Bronchial epithelial cell (primary cell): ENCODE data around the gene JMJD7. TPM values are rescaled to one million over a fixed set of nuclear protein-coding genes. Genes with fewer than 3 reads are reported as not detected.

ENCODE experiments used
- DNase-seq: peaks from one replicate; pipeline ENCODE4 v3.0.0-alpha.2; 2010; ENCODE audit warnings: low read depth
- FAIRE-seq: peaks from 2 replicates; lab custom pipeline; 2011; peaks lifted over from hg19 to GRCh38; lab: Jason Lieb, UNC
- H3K27me3 ChIP-seq: 2 replicates; pipeline ENCODE4 v1.5.1; 2011; ENCODE audit warnings: low read length; ENCODE audit not compliant: control insufficient read depth, insufficient read depth
- H3K36me3 ChIP-seq: 2 replicates; pipeline ENCODE4 v1.5.1; 2011; ENCODE audit warnings: low read length; ENCODE audit not compliant: control insufficient read depth, insufficient read depth
- H3K4me3 ChIP-seq: 2 replicates; pipeline ENCODE4 v1.5.1; 2011; ENCODE audit warnings: mild to moderate bottlenecking, low read depth, low read length, control low read depth
- total RNA-seq: library from RNA; depleted of rRNA; stranded (reverse); fragments of >200 nt; gene quantifications from 2 replicates; pipeline ENCODE4 v1.2.1, GENCODE V29; 2014
- TF ChIP-seq, protein P1 (sequence below): IDR thresholded peaks from 2 replicates; pipeline ENCODE4 v1.5.1; 2011; ENCODE audit warnings: mild to moderate bottlenecking, moderate library complexity, low read length, control low read depth, inconsistent platforms; ENCODE audit not compliant: insufficient read depth, severe bottlenecking

The JMJD7 gene
- total RNA-seq, 1 donor from 2014 or later, result 22.9 TPM

DNA sequence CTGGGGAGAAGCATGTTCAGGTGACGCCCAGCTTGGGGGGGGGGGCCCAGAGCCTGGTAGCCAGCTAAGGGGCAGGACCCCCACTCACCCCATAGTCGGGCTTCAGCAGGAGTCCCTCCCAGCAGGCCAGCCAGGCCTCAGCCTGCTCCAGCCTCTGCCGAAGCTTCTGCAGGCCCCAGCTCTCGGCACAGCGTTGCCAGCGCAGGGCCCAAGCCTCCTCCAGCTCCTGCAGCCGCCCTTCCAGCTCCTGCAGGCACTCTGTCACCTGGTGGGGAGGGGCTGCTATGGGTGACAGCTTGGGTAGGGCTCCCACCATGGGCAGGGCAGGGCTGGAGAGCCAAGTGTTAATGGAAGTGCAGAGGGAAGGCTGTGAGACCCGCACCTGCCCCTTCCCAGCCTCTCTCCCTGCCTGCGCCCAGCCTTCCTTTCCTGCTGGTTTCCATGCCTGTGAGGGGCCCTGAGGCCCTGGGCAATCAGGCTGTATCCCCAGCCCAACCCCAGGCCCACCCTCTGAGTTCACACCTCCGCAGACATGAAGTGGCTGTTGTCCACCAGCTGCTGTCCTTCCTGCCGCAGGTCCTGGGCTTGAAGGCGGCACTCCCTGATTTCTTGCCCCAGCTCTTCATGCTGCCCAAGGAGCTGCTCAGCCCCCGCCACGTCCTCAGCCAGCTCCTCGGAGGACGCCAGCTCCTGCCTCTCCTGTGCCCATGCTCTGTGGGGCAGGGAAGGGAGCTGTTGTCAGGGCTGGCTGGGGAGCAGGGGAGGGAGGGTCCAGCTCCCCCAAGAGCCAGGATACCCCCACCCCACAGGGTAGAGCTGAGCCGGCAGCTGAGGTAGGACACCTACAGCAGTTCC, 25.1 kb downstream of the JMJD7 start:
- TF ChIP-seq, protein P1, sequence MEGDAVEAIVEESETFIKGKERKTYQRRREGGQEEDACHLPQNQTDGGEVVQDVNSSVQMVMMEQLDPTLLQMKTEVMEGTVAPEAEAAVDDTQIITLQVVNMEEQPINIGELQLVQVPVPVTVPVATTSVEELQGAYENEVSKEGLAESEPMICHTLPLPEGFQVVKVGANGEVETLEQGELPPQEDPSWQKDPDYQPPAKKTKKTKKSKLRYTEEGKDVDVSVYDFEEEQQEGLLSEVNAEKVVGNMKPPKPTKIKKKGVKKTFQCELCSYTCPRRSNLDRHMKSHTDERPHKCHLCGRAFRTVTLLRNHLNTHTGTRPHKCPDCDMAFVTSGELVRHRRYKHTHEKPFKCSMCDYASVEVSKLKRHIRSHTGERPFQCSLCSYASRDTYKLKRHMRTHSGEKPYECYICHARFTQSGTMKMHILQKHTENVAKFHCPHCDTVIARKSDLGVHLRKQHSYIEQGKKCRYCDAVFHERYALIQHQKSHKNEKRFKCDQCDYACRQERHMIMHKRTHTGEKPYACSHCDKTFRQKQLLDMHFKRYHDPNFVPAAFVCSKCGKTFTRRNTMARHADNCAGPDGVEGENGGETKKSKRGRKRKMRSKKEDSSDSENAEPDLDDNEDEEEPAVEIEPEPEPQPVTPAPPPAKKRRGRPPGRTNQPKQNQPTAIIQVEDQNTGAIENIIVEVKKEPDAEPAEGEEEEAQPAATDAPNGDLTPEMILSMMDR, result no peak
- H3K27me3 ChIP-seq, result no peaks in the 10 kb centered on the region
- no peak for FAIRE-seq

DNA sequence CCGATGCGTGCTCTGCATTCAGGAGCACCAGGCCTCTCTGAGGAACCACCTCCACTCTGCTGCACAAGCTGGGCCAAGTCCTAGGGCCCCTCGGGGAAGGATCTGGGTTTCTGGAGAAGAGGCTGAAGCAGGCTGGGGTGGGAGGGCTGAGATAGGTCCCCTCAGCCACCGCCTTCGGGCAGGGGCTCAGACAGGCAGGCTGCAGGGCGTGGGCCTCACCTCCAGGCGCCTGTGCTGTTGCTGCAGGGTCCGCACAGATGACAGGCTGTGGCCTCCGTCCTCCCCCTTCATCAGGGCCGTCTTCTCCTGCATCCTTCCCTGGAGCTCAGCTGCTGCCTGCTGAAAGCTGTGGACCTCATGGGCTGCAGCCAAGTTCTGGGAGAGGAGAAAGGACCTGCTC, 25.9 kb downstream of the JMJD7 start:
- no peaks in the 10 kb centered on the region for H3K27me3 ChIP-seq
- FAIRE-seq (no peak), DNase-seq (no peak)
- no peak overlapping the region for H3K4me3 ChIP-seq
- no peaks in the 10 kb centered on the region for H3K36me3 ChIP-seq
- TF ChIP-seq, protein P1, result no peak

More for the DNA sequence above, 25.1 kb downstream of the JMJD7 start:
- no peak for DNase-seq
- Histone ChIP-seq H3K4me3 (no peak overlapping the region), H3K36me3 (peaks cover 4% of the 10 kb centered on the region)

DNA sequence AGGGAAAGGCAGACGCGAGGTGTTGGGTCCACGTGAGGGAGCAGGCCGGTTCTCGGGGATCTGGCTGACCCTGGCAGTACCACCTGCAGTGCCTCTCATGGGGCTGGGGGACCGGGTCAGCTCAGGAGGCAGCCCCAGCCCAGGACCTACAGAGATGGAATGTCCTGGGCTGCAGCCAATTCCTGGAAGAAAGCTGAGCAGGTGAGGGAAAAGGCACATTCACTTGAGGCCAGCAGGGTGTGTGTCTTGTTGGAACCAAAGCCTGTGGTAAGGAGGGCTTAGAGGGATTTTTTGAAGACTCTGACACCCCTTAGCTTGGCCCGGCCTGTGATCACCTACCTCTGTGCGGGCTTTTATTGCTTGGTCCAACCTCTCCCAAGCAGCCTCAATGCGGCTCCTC, 26.6 kb downstream of the JMJD7 start:
- no peak for DNase-seq
- H3K36me3 ChIP-seq, result no peaks in the 10 kb centered on the region
- no peak overlapping the region for H3K4me3 ChIP-seq
- no peaks in the 10 kb centered on the region for H3K27me3 ChIP-seq
- no peak for FAIRE-seq
- TF ChIP-seq, protein P1, result no peak

DNA sequence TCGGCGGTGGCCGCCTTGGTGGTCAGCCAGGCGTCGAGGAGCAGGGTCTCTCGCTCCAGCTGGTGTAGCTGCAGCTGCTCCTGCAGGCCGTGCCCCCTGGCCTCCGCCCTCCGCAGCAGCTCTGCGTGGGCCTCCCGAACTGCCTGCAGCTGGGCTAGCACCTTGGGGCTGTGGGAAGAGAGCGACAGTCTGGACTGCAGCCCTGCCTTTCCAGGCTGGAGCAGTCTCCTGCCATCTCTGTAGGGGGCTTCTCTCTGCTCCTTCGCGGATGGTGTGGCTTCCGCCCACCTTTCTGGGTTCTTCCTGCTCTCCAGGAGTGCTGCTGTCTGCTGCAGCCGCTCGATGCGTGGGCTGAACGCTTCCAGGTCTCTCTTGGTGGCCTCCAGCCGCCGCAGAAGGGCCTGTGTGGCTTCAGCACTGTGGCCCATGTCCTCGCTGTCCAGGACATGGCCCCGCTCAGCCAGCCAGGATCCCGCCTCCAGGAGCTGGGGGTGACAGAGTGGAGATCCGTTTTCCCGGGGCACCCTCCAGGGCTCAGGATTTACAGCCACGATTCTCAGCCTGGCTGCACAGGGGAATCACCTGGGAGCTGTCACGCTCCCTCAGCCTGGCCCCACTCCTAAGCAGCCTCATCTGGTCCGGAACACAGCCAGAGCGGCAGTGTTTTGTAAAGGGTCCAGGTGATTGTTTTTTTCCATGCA, 27.5 kb downstream of the JMJD7 start:
- no peak for FAIRE-seq
- no peaks in the 10 kb centered on the region for H3K36me3 ChIP-seq
- no peak overlapping the region for H3K4me3 ChIP-seq
- no peaks in the 10 kb centered on the region for H3K27me3 ChIP-seq
- no peak for DNase-seq
- TF ChIP-seq, protein P1, result no peak

DNA sequence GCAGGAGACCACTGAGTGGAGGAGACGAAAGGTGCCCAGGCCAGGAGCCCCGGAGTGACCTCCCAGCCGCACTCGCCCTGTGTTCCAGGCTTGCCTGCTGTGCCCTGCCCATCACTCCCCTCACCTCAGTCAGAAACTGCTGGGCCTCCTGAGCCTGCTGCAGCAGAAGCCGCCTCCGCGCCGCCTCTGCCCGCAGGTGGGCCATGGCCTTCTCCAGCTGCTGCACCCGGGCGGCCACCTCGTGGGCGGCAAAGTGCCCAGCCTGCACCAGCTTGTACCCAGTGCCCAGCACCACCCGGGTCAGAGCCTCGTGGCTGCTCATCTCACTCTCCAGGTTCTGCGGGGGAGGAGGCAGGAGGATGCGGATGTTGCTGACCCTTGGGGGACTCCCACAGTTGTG, 28.4 kb downstream of the JMJD7 start:
- H3K4me3 ChIP-seq, result no peak overlapping the region
- no peak for FAIRE-seq
- TF ChIP-seq, protein P1, result no peak

More for the DNA sequence above, 28.4 kb downstream of the JMJD7 start:
- Histone ChIP-seq H3K27me3 (no peaks in the 10 kb centered on the region), H3K36me3 (no peaks in the 10 kb centered on the region)
- no peak for DNase-seq
